Endothelial cell of umbilical vein (primary cell): ENCODE results near the gene CALN1. TPM values are rescaled to one million over a fixed set of nuclear protein-coding genes. Genes with fewer than 3 reads are reported as not detected.

ENCODE experiments used
- BruUV-seq: library from RNA; stranded (reverse); fragments of 400-500 nt; replicated peaks from 2 replicates; lab custom pipeline; 2021; lab: Mats Ljungman, UMichigan
- CTCF ChIA-PET: fragments of 300-600, 350-600 bp; sonication (Branson Sonifier 250); formaldehyde crosslinking; loops from one replicate; lab custom pipeline; 2021; ENCODE audit warnings: antibody characterized with exemption, inconsistent platforms; lab: Charles Lee
- POLR2A ChIA-PET: fragments of 300-600, 350-600 bp; sonication (Branson Sonifier 250); formaldehyde crosslinking; loops from one replicate; lab custom pipeline; 2021; ENCODE audit warnings: antibody characterized with exemption, inconsistent platforms; lab: Charles Lee
- DNase-seq: peaks from one replicate; pipeline ENCODE4 v3.0.0-alpha.2; 2011; ENCODE audit warnings: low read depth, low spot score
- FAIRE-seq: peaks from 2 replicates; lab custom pipeline; 2011; peaks lifted over from hg19 to GRCh38; lab: Jason Lieb, UNC
- H2AFZ ChIP-seq: 2 replicates; pipeline ENCODE4 v1.6.0; 2012; ENCODE audit warnings: low read depth, low read length, control low read depth, inconsistent platforms
- H3K27ac ChIP-seq: 2 replicates; pipeline ENCODE4 v1.5.1; 2011; ENCODE audit warnings: low read depth, mild to moderate bottlenecking, control low read depth, low read length, moderate library complexity; ENCODE audit not compliant: insufficient read depth
- H3K27me3 ChIP-seq, 2 experiments: 2 replicates each; pipeline versions ENCODE4 v1.6.0 to v1.6.1; 2011; ENCODE audit warnings: low read length in 2 of 2, mixed read lengths in 1 of 2; ENCODE audit not compliant: control insufficient read depth in 2 of 2, insufficient read depth in 2 of 2
- H3K36me3 ChIP-seq, 2 experiments: 2 replicates in 1 of 2; 3 replicates in 1 of 2; pipeline ENCODE4 v1.5.1; 2011; ENCODE audit warnings: low read length in 2 of 2, mild to moderate bottlenecking in 1 of 2, moderate library complexity in 1 of 2; ENCODE audit not compliant: control insufficient read depth in 2 of 2, insufficient read depth in 2 of 2; ENCODE audit errors: extremely low read depth in 1 of 2
- H3K4me1 ChIP-seq: 3 replicates; pipeline ENCODE4 v1.5.1; 2011; ENCODE audit warnings: mild to moderate bottlenecking, low read length; ENCODE audit not compliant: control insufficient read depth, insufficient read depth; ENCODE audit errors: extremely low read depth
- H3K4me2 ChIP-seq: 2 replicates; pipeline ENCODE4 v1.6.1; 2011; ENCODE audit warnings: low read length, control low read depth, mixed read lengths; ENCODE audit not compliant: insufficient read depth
- H3K4me3 ChIP-seq, 3 experiments: fragments of 200-600 bp in 1 of 3; sonication (generic), shearing (Covaris generic) in 1 of 3; replicated peaks in 1 of 3; 2 replicates each; pipeline ENCODE4 v1.5.1; 2011 to 2016; ENCODE audit warnings: control low read depth in 3 of 3, low read length in 3 of 3, mild to moderate bottlenecking in 2 of 3, inconsistent platforms in 1 of 3, low read depth in 1 of 3, moderate library complexity in 1 of 3; ENCODE audit not compliant: insufficient read depth in 1 of 3
- H3K79me2 ChIP-seq: 2 replicates; pipeline ENCODE4 v1.6.0; 2012; ENCODE audit warnings: low read length, inconsistent platforms; ENCODE audit not compliant: control insufficient read depth, insufficient read depth
- H3K9ac ChIP-seq: replicated peaks from 2 replicates; pipeline ENCODE3; 2011; ENCODE audit warnings: low read length, control low read depth; ENCODE audit not compliant: insufficient read depth; ENCODE audit errors: extremely low read depth
- H3K9me1 ChIP-seq: replicated peaks from 3 replicates; pipeline ENCODE4 v1.6.0; 2011; ENCODE audit warnings: mild to moderate bottlenecking, low read length; ENCODE audit not compliant: control insufficient read depth, insufficient read depth; ENCODE audit errors: extremely low read depth
- H3K9me3 ChIP-seq: replicated peaks from 2 replicates; pipeline ENCODE4 v1.5.1; 2012; ENCODE audit warnings: low read length, inconsistent platforms; ENCODE audit not compliant: control insufficient read depth, insufficient read depth
- H4K20me1 ChIP-seq: replicated peaks from 2 replicates; pipeline ENCODE3; 2011; ENCODE audit warnings: mild to moderate bottlenecking, low read length; ENCODE audit not compliant: control insufficient read depth, insufficient read depth; ENCODE audit errors: extremely low read depth
- CTCF ChIP-seq, 2 donors: IDR thresholded peaks; 1 replicate in 1 of 2; 2 replicates in 1 of 2; pipeline ENCODE4 v1.5.1; 2011; ENCODE audit warnings: low read length in 2 of 2, mild to moderate bottlenecking in 2 of 2, moderate library complexity in 2 of 2, control low read depth in 1 of 2, inconsistent platforms in 1 of 2, low read depth in 1 of 2; ENCODE audit not compliant: insufficient read depth in 1 of 2; ENCODE audit errors: extremely low read depth in 1 of 2
- FOS ChIP-seq: IDR thresholded peaks from 2 replicates; pipeline ENCODE4 v1.6.1; 2011; ENCODE audit warnings: mild to moderate bottlenecking, low read length, moderate library complexity, borderline replicate concordance; ENCODE audit not compliant: insufficient read depth
- GATA2 ChIP-seq: IDR thresholded peaks from 2 replicates; pipeline ENCODE4 v1.7.0; 2011; ENCODE audit warnings: low read depth, mild to moderate bottlenecking, moderate library complexity, mixed read lengths, low read length; ENCODE audit not compliant: insufficient read length, insufficient read depth
- JUN ChIP-seq: IDR thresholded peaks from 2 replicates; pipeline ENCODE4 v1.6.1; 2011; ENCODE audit warnings: borderline replicate concordance, low read depth; ENCODE audit not compliant: insufficient read length, insufficient read depth
- MAX ChIP-seq: IDR thresholded peaks from 2 replicates; pipeline ENCODE4 v1.6.1; 2011; ENCODE audit not compliant: insufficient read depth, insufficient read length
- POLR2A ChIP-seq: IDR thresholded peaks from 2 replicates; pipeline ENCODE4 v1.6.1; 2012; ENCODE audit warnings: low read depth, mild to moderate bottlenecking, control low read depth, low read length
- POLR2AphosphoS5 ChIP-seq: IDR thresholded peaks from 2 replicates; pipeline ENCODE4 v1.6.1; 2012; ENCODE audit warnings: low read depth, mild to moderate bottlenecking, control low read depth, low read length, moderate library complexity; ENCODE audit not compliant: insufficient read depth
- dilution Hi-C: fragments of 300-500 bp; cut with MboI; formaldehyde crosslinking; loops from one replicate; pipeline ENCODE4 v1.15.0; 2019; ENCODE audit warnings: low sequenced_read_pairs; ENCODE audit not compliant: extremely low pct_ligation_motif_present
- intact Hi-C: fragments of 100-400 bp; cut with micrococcal nuclease; formaldehyde crosslinking; loops from one replicate; pipeline ENCODE4 v1.10.0; 2022
- polyA plus RNA-seq, 4 experiments: library from polyadenylated mRNA; depleted of rRNA in 3 of 4; stranded (reverse) in 3 of 4; unstranded in 1 of 4; fragments of >200 nt; gene quantifications; 2 replicates each; pipeline versions ENCODE4 v1.2.1 to v1.2.3, GENCODE V29; 2011 to 2012; ENCODE audit warnings: missing spikeins in 1 of 4
- total RNA-seq: library from RNA; stranded (reverse); gene quantifications from 2 replicates; pipeline ENCODE4 v1.2.3, GENCODE V29; 2021

Gene CALN1
- total and polyA plus RNA-seq, 2 donors (not counting 3 experiments of a cell fraction or from before 2014, with no cell fraction given), result not detected

GRCh38 chr7:72072901-72073300, 339.2 kb downstream of the CALN1 start:
- no TSS peak for BruUV-seq
- intact Hi-C loops (no loop called here), dilution Hi-C loops (no loop called here)
- Histone ChIP-seq H3K9me3 (peaks cover 6% of the 10 kb centered on the region), H3K4me1 (no peaks in the 10 kb centered on the region), H3K27ac (no peak overlapping the region), H3K9ac (no peak overlapping the region), H3K79me2 (no peaks in the 10 kb centered on the region), H3K9me1 (no peaks in the 10 kb centered on the region), H3K4me2 (no peak overlapping the region), H2AFZ (no peak overlapping the region), H3K36me3 (no peaks in the 10 kb centered on the region), H3K27me3 (no peaks in the 10 kb centered on the region), H4K20me1 (no peaks in the 10 kb centered on the region), H3K4me3 (no peak overlapping the region)
- POLR2A ChIA-PET, result no interaction called here
- no peak for FAIRE-seq
- CTCF ChIA-PET, result no interaction called here
- no peak for DNase-seq
- no peak for TF ChIP-seq POLR2A
- TF ChIP-seq MAX, result no peak
- TF ChIP-seq GATA2, result no peak
- no peak for TF ChIP-seq POLR2AphosphoS5
- TF ChIP-seq JUN, result no peak
- no peak for TF ChIP-seq FOS
- TF ChIP-seq CTCF (IDR thresholded peaks at IDR 0.05; ENCODE audit: extremely low read depth in 1 of 2, insufficient read depth in 1 of 2, low read depth in 1 of 2, low read length in 2 of 2), result no peak
